ENCODE data around the gene PLOD1.
A peak's percentile ranks its signal among the peaks of the same experiment; 100 is the strongest.

The PLOD1 gene

GRCh38 chr1:12016182-12016581 lies 81.7 kb downstream of the PLOD1 start:
- H3K4me3 ChIP-seq (ENCODE audit: low read length), result no peak overlapping the region
- DNase-seq (ENCODE audit: low read depth), result no peak

DNA sequence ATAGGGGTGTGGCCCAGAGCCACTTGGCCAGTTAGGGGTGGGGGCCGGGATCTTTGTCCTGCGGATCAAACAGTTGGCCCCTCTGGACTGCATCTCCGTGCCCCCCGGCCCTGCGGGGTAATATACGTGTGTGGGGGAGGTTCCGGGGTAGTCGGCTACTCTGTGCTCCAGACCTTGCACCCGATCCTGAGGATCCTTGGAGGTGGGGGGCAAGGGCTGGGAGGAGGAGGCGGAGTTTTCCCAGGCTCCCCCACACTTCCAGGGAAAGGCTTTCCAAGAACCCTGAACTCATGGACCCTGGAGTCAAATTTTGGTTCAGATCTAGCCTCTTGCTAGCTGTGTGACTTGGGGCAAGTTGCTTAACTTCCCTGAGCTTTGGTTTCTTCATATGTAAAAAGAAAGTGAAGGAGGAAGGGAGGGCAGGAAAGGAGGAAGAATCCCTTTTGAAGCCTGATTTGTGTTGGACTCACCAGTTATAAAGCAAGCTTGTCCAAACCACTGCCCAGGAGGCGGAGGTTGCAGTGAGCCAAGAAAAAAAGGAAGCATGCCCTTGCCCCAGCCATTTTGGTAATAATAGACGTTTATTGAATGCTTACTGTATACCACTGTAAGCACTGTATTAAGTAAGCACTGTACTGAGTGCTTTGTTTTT lies 85.5 kb downstream of the PLOD1 start:
- TF ChIP-seq, protein P1, sequence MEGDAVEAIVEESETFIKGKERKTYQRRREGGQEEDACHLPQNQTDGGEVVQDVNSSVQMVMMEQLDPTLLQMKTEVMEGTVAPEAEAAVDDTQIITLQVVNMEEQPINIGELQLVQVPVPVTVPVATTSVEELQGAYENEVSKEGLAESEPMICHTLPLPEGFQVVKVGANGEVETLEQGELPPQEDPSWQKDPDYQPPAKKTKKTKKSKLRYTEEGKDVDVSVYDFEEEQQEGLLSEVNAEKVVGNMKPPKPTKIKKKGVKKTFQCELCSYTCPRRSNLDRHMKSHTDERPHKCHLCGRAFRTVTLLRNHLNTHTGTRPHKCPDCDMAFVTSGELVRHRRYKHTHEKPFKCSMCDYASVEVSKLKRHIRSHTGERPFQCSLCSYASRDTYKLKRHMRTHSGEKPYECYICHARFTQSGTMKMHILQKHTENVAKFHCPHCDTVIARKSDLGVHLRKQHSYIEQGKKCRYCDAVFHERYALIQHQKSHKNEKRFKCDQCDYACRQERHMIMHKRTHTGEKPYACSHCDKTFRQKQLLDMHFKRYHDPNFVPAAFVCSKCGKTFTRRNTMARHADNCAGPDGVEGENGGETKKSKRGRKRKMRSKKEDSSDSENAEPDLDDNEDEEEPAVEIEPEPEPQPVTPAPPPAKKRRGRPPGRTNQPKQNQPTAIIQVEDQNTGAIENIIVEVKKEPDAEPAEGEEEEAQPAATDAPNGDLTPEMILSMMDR (conservative IDR thresholded peaks at IDR 0.05; ENCODE audit: low read depth, low read length), result no peak
- peak overlapping the region; percentile 86 for H3K4me3 ChIP-seq (ENCODE audit: low read length)
- DNase-seq (ENCODE audit: low read depth), result no peak

More at GRCh38 chr1:12016182-12016581, 81.7 kb downstream of the PLOD1 start:
- TF ChIP-seq, protein P1 (conservative IDR thresholded peaks at IDR 0.05; ENCODE audit: low read depth, low read length), result no peak

DNA sequence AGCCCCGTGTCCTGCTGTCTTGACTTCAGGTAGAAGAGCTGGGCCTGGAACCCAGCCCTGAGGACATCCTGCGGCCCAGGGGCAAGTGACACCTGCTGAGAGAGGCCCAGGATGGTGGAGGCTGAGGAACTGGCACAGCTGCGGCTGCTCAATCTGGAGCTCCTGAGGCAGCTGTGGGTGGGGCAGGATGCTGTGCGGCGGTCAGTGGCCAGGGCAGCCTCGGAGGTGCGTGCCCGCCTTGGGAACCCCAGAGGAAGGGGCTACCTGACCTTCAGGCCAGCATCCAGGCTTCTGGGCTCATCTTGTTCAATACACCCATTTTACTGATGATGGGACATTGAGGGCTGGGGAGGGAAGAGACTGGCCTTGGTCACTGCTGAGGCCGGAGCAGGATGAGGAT lies 87.1 kb downstream of the PLOD1 start:
- no peak overlapping the region for H3K4me3 ChIP-seq (ENCODE audit: low read length)
- no peak for DNase-seq (ENCODE audit: low read depth)
- TF ChIP-seq, protein P1 (conservative IDR thresholded peaks at IDR 0.05; ENCODE audit: low read depth, low read length), result no peak

DNA sequence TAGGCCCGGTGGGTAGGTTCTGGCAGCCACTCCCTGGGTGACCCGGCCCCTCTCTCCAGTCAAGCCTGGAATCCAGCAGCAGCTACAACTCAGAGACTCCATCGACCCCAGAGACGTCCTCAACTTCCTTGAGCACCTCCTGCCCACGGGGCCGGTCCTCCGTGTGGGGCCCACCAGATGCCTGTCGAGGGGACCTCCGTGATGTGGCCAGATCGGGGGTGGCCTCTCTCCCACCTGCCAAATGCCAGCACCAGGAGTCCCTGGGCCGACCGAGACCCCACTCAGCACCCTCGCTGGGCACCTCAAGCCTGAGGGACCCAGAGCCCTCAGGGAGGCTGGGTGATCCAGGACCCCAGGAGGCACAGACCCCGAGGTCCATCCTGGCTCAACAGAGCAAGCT lies 87.5 kb downstream of the PLOD1 start:
- no peak for DNase-seq (ENCODE audit: low read depth)
- TF ChIP-seq, protein P1 (conservative IDR thresholded peaks at IDR 0.05; ENCODE audit: low read depth, low read length), result no peak
- no peak overlapping the region for H3K4me3 ChIP-seq (ENCODE audit: low read length)

Measured in retinal pigment epithelial cell (primary cell).